Tongue (tissue), 3 donors: Measurements from ENCODE around the gene THSD7B. TPM values are rescaled to one million over a fixed set of nuclear protein-coding genes. Genes with fewer than 3 reads are reported as not detected.

ENCODE experiments used
- DNase-seq: peaks from one replicate; pipeline ENCODE4 v3.0.0-alpha.2; 2015
- small RNA-seq: library from RNA; depleted of rRNA; stranded (forward); fragments of <200 nt; gene quantifications from one replicate; pipeline ENCODE3, GENCODE V24; 2014; ENCODE audit warnings: low replicate concordance
- total RNA-seq: library from RNA; depleted of rRNA; stranded (reverse); fragments of >200 nt; gene quantifications from one replicate; pipeline ENCODE4 v1.2.3, GENCODE V29; 2014

THSD7B gene
- total RNA-seq, 1 donor from 2014 or later: 9.8 TPM

DNA sequence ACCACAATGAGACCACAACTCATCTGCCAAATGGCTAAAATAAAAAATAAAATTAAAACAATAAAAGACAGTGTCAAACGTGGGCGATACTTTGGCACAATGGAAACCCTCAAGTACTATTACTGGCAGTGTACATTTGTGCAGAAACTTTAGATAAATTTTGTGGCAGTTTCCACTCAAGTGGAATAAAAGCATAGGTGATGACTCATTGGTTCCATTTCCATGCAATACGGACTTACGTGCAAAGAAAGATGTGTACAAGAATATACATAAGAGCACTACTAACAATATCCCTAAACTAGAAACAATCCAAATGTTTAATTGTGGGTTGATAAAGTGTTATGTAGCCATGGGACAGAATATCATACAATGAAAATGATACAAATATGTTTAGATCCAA, 940.0 kb downstream of the THSD7B start:
- DNase-seq: no peak

GRCh38 chr2:137706786-137707613, 941.7 kb downstream of the THSD7B start:
- peak; percentile 45 for DNase-seq

- DNase-seq: no peak
Observed at GRCh38 chr2:137708311-137708710, 943.0 kb downstream of the THSD7B start.

DNA sequence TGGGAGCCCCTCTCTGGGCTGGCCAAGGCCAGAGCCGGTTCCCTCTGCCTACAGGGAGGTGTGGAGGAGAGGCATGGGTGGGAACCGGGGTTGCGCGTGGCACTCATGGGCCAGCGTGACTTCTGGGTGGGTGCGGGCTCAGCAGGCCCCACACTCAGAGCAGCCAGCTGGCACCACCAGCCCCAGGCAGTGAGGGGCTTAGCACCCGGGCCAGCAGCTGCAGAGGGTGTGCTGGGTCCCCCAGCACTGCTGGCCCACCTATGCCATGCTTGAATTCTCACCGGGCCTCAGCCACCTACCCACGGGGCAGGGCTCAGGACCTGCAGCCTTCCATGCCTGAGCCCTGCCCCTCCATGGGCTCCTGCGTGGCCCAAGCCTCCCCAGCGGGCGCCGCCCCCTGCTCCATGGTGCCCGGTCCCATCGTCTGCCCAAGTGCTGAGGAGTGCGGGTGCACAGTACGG, 950.4 kb downstream of the THSD7B start:
- no peak for DNase-seq

GRCh38 chr2:137718786-137719185, 953.4 kb downstream of the THSD7B start:
- DNase-seq: no peak

GRCh38 chr2:137721733-137722132, 956.4 kb downstream of the THSD7B start:
- DNase-seq: no peak

DNA sequence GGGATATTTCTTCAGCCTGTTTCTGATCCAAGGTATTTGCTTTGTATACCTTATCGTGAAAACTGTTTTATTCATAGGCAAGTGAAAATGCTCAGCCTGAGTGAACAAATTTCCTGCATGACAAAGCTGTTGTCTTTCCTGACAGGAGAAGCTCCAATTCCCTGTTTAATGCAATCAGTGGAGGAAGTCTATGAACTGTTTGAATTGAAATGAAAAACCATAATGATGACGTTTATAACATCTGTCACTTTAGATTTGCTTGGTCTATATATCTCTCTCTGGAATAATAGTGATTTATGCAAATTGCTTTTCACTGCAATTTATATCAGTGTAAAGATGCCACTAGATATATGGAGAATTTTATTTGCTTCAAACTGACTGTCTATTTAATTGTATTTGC, 959.6 kb downstream of the THSD7B start:
- no peak for DNase-seq

Small RNA genes lying within 50 kb of the gene (small RNA-seq; reads per million reads assigned to genes)
- gene RF00019 (not detected), gene RNA5SP105 (not detected)
